ACC112 (cell line): ENCODE measurements around the gene NCOA1.
"Not testable (repeated sequence)": the region's sequence is repeated elsewhere in the genome, so short reads cannot be mapped to it uniquely, and the experiment has no call there.

Source experiments
- H2AFZ ChIP-seq: fragments of 200-600 bp; sonication (generic); one replicate; pipeline ENCODE4 v1.6.0; 2017; ENCODE audit warnings: antibody characterized with exemption, low read length; ENCODE audit not compliant: unreplicated experiment
- H3K27ac ChIP-seq: fragments of 200-600 bp; sonication (generic); 2 replicates; pipeline ENCODE4 v1.5.1; 2014; ENCODE audit warnings: low read depth, mild to moderate bottlenecking, antibody characterized with exemption, low read length, moderate library complexity
- H3K27me3 ChIP-seq: fragments of 200-600 bp; sonication (generic); 2 replicates; pipeline ENCODE4 v1.6.1; 2014; ENCODE audit warnings: mild to moderate bottlenecking, antibody characterized with exemption, low read length, moderate library complexity, mixed read lengths; ENCODE audit not compliant: insufficient read depth
- H3K36me3 ChIP-seq: fragments of 200-600 bp; sonication (generic); 2 replicates; pipeline ENCODE4 v1.6.1; 2016; ENCODE audit warnings: mild to moderate bottlenecking, antibody characterized with exemption, low read length, moderate library complexity, mixed read lengths; ENCODE audit not compliant: insufficient read depth
- H3K4me1 ChIP-seq: fragments of 200-600 bp; sonication (generic); one replicate; pipeline ENCODE4 v1.6.1; 2016; ENCODE audit warnings: low read length, mixed read lengths; ENCODE audit not compliant: insufficient read depth, unreplicated experiment, control insufficient read depth
- H3K4me3 ChIP-seq: fragments of 200-600 bp; sonication (generic); 2 replicates; pipeline ENCODE4 v1.5.1; 2014; ENCODE audit warnings: mild to moderate bottlenecking, low read depth, low read length
- H3K79me2 ChIP-seq: fragments of 200-600 bp; sonication (generic); one replicate; pipeline ENCODE4 v1.6.0; 2016; ENCODE audit warnings: low read length; ENCODE audit not compliant: control insufficient read depth, unreplicated experiment, insufficient read depth

The NCOA1 gene

DNA sequence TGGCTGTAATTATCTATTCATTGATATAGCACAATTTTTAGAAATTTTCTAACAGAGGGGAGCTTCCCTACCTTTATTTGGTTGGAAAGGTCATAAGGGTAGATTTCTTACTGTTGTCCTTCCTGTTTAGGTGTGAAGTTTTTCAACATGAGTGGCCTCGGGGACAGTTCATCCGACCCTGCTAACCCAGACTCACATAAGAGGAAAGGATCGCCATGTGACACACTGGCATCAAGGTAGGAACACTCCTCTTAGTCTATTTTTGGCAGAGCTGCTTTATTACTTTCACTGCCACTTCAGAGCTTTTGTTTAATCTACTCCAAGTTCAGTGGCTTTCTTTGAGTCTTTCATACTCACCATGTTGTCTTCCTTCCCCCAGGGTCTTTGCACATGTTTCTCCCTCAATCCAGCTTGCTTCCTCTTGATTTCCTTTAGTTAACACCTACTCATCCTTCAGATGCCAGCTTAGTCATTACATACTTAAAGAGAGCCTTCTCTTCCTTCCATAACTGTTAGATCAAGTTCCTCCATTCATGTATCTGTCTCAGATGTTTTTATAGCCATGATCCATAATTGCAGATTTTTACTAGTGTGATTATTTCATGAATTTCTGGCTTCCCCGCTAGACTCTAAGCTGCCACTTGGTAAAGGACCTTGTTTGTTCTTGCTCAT is 167.6 kb downstream of the NCOA1 start:
- no peaks in the 10 kb centered on the region for H3K4me1 ChIP-seq
- H3K36me3 ChIP-seq = no peaks in the 10 kb centered on the region
- H2AFZ ChIP-seq = no peak overlapping the region

GRCh38 chr2:24659862-24660261 is 168.8 kb downstream of the NCOA1 start:
- Histone ChIP-seq H3K4me1 (no peaks in the 10 kb centered on the region), H3K4me3 (no peak overlapping the region), H3K27ac (no peak overlapping the region), H2AFZ (no peak overlapping the region), H3K79me2 (no peaks in the 10 kb centered on the region), H3K27me3 (no peaks in the 10 kb centered on the region), H3K36me3 (no peaks in the 10 kb centered on the region)

More for the DNA sequence above, 167.6 kb downstream of the NCOA1 start:
- Histone ChIP-seq H3K27ac (no peak overlapping the region), H3K27me3 (no peaks in the 10 kb centered on the region), H3K4me3 (no peak overlapping the region), H3K79me2 (no peaks in the 10 kb centered on the region)

DNA sequence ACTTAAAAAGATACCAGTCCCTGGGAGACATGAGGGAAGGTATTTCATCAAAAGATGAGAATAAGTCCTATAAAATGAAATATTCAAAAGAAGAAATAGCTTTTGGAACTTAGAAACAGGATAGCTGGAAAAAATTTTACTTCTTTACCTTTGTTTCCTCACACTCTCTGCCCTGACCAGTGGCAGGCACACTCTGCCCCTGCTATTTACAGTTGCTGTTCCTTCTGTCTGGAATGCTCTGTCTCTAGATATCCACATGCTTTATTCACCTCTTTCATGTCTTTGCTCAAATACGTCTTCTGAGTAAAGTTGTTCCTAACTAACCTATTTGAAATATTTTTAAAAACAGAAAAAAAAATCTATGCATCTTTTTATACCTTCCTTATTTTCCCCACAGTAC is 176.5 kb downstream of the NCOA1 start:
- Histone ChIP-seq H3K79me2 (no peaks in the 10 kb centered on the region), H3K4me3 (no peak overlapping the region), H3K27ac (no peak overlapping the region), H3K36me3 (no peaks in the 10 kb centered on the region), H2AFZ (no peak overlapping the region), H3K27me3 (no peaks in the 10 kb centered on the region), H3K4me1 (no peaks in the 10 kb centered on the region)

- Histone ChIP-seq H3K79me2 (no peaks in the 10 kb centered on the region), H2AFZ (no peak overlapping the region), H3K27ac (no peak overlapping the region), H3K4me3 (no peak overlapping the region), H3K4me1 (no peaks in the 10 kb centered on the region), H3K36me3 (0 out of 2 replicates have a peak, but pooled peaks cover 4% of the 10 kb centered on the region), H3K27me3 (no peaks in the 10 kb centered on the region)
Observed at GRCh38 chr2:24671230-24671629, 180.2 kb downstream of the NCOA1 start.

DNA sequence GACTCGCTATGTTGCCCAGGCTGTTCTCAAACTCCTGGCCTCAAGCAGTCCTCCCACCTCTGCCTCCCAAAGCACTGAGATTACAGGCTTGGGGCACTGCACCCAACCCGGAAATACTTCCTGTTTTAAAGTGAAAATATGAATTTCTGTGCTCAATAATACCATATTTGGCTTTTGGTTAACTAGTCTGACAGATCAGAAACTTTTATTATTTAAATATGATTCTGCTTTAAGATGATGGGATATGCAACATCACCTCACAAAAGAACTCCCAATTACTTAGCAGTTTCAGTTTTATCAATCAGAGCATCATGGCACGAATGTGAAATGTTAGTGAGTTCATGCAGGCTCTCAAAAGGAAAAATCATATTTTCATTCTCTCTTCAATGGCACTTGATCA is 181.5 kb downstream of the NCOA1 start:
- Histone ChIP-seq H3K27me3 (no peaks in the 10 kb centered on the region), H2AFZ (no peak overlapping the region), H3K79me2 (no peaks in the 10 kb centered on the region), H3K4me1 (no peaks in the 10 kb centered on the region), H3K27ac (no peak overlapping the region), H3K4me3 (no peak overlapping the region), H3K36me3 (0 out of 2 replicates have a peak, but pooled peaks cover 4% of the 10 kb centered on the region)

DNA sequence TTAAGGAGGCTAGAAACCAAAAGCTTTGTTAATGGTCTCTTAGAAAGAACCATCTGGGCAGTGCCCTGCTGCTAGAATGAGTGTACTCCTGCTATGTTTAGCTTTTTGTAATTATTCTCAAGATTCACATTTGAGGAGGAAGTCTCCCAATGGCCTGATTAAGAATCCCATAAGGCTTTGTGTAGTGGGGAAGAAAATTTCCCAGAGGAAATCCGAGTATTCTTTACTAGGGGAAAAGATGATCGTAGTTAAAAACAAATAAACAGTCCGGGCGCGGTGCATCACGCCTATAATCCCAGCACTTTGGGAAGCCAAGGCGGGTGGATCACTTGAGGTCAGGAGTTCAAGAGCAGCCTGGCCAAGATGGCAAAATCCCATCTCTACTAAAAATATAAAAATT is 184.3 kb downstream of the NCOA1 start:
- Histone ChIP-seq H3K27me3 (no peaks in the 10 kb centered on the region), H2AFZ (no peak overlapping the region), H3K27ac (no peak overlapping the region)

GRCh38 chr2:24676493-24676892 is 185.4 kb downstream of the NCOA1 start:
- H3K36me3 ChIP-seq = 0 out of 2 replicates have a peak, but pooled peaks cover 4% of the 10 kb centered on the region
- no peaks in the 10 kb centered on the region for H3K4me1 ChIP-seq
- no peak overlapping the region for H3K27ac ChIP-seq
- H3K4me3 ChIP-seq = no peak overlapping the region
- no peaks in the 10 kb centered on the region for H3K79me2 ChIP-seq
- H3K27me3 ChIP-seq = no peaks in the 10 kb centered on the region
- H2AFZ ChIP-seq = no peak overlapping the region

More for the DNA sequence above, 184.3 kb downstream of the NCOA1 start:
- Histone ChIP-seq H3K36me3 (0 out of 2 replicates have a peak, but pooled peaks cover 4% of the 10 kb centered on the region), H3K4me3 (no peak overlapping the region), H3K4me1 (no peaks in the 10 kb centered on the region), H3K79me2 (no peaks in the 10 kb centered on the region)

DNA sequence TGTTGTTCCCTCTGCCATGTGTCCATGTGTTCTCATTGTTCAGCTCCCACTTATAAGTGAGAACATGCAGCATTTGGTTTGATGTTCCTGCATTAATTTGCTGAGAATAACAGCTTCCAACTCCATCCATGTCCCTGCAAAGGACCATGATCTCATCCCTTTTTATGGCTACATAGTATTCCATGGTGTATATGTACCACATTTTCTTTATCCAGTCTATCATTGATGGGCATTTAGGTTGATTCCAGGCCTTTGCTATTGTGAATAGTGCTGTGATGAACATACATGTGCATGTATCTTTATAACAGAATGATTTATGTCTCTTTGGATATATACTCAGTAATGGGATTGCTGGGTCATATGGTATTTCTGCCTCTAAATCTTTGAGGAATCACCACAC is 187.0 kb downstream of the NCOA1 start:
- not testable (repeated sequence) for H3K27ac ChIP-seq, H3K4me1 ChIP-seq, H3K27me3 ChIP-seq, H3K4me3 ChIP-seq, H2AFZ ChIP-seq, H3K79me2 ChIP-seq, H3K36me3 ChIP-seq

DNA sequence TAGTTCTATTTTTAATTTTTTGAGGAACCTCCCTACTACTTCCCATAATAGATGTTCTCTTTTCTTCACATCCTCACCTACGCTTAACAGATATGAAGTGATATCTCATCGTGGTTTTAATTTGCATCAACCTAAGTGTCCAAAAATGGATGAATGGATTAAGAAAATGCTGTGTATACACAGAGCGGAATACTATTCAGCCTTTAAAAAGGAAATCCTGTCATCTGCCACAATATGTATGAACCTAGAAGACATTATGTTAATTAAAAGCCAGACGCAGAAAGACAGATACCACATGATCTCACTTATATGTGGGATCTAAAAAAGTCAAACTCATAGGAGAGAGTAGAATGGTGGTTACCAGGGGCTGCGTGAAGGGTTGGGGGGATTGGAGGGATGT is 189.1 kb downstream of the NCOA1 start:
- H3K4me3 ChIP-seq = no peak overlapping the region
- H3K36me3 ChIP-seq = 0 out of 2 replicates have a peak, but pooled peaks cover 4% of the 10 kb centered on the region

GRCh38 chr2:24682304-24682703 is 191.2 kb downstream of the NCOA1 start:
- Histone ChIP-seq H3K27ac (no peak overlapping the region), H3K36me3 (no peaks in the 10 kb centered on the region), H3K4me1 (peaks cover 3% of the 10 kb centered on the region), H3K79me2 (no peaks in the 10 kb centered on the region), H3K4me3 (no peak overlapping the region), H3K27me3 (no peaks in the 10 kb centered on the region), H2AFZ (no peak overlapping the region)

More for the DNA sequence above, 189.1 kb downstream of the NCOA1 start:
- Histone ChIP-seq H3K79me2 (no peaks in the 10 kb centered on the region), H3K4me1 (peaks cover 3% of the 10 kb centered on the region), H3K27ac (no peak overlapping the region), H2AFZ (no peak overlapping the region), H3K27me3 (no peaks in the 10 kb centered on the region)

DNA sequence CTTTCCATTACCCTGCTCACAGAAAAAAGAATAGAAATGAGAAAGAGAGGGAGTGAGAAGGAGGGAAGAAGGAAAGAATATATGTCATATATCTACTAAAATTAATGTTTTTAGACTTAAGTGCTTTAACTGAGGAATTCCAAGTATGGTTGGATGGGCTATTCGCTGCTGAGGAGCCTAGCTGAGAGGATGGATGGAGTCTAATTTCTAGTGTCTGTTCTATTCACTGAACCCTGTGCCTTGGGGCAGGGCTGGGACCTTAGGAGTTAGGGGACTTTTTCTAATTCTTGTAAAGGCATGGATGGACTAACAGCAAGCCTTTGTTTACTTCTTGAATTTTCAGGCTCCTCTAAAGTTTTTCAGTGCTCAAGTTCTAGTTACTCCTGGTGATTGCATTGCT is 192.4 kb downstream of the NCOA1 start:
- Histone ChIP-seq H3K4me1 (peaks cover 3% of the 10 kb centered on the region), H3K79me2 (no peaks in the 10 kb centered on the region), H3K4me3 (no peak overlapping the region), H3K36me3 (no peaks in the 10 kb centered on the region), H2AFZ (no peak overlapping the region), H3K27me3 (no peaks in the 10 kb centered on the region), H3K27ac (no peak overlapping the region)
